HL-60 (cell line): ENCODE results near the gene CBX1.

Experiments
- microRNA-seq: library from miRNA; unstranded; fragments of <30 nt; microRNA quantifications from one replicate; pipeline ENCODE4, GENCODE V29; 2018

Gene CBX1

Small RNA genes within 50 kb of the gene (microRNA-seq; reads per million reads assigned to microRNA genes)
- 14.8 reads per million, percentile 40 among the genes with 10 or more reads in this experiment for gene MIR152
